BJ (cell line): ENCODE data around the gene ATP7B. TPM values are rescaled to one million over a fixed set of nuclear protein-coding genes. Genes with fewer than 3 reads are reported as not detected.

ENCODE experiments used
- CTCF ChIA-PET: fragments of 350-600 bp; formaldehyde crosslinking; extraction: SDS; loops from one replicate; lab custom pipeline; 2021; ENCODE audit warnings: antibody characterized with exemption, inconsistent platforms; lab: Yijun Ruan, JAX
- POLR2A ChIA-PET: fragments of 300-600 bp; sonication (Branson Sonifier 250); formaldehyde crosslinking; extraction: SDS; loops from one replicate; lab custom pipeline; 2021; ENCODE audit warnings: antibody characterized with exemption; lab: Charles Lee
- DNase-seq: peaks from one replicate; pipeline ENCODE4 v3.0.0-alpha.2; 2011; ENCODE audit warnings: low read depth
- H3K27me3 ChIP-seq: 2 replicates; pipeline ENCODE4 v1.6.0; 2011; ENCODE audit warnings: low read length; ENCODE audit not compliant: control insufficient read depth, insufficient read depth
- H3K36me3 ChIP-seq: 2 replicates; pipeline ENCODE4 v1.5.1; 2011; ENCODE audit warnings: low read length; ENCODE audit not compliant: control insufficient read depth, insufficient read depth
- H3K4me3 ChIP-seq: 2 replicates; pipeline ENCODE4 v1.5.1; 2011; ENCODE audit warnings: low read depth, mild to moderate bottlenecking, control low read depth, low read length
- CTCF ChIP-seq: IDR thresholded peaks from 2 replicates; pipeline ENCODE4 v1.5.1; 2011; ENCODE audit warnings: low read depth, mild to moderate bottlenecking, control low read depth, inconsistent platforms, low read length, moderate library complexity; ENCODE audit not compliant: insufficient read depth
- polyA plus RNA-seq: library from polyadenylated mRNA; depleted of rRNA; stranded (reverse); fragments of >200 nt; gene quantifications from 2 replicates; pipeline ENCODE4 v1.2.3, GENCODE V29; 2011

The ATP7B gene
- polyA plus RNA-seq, 1 experiment: 2.5 TPM

- DNase-seq: no peak
- no peak for TF ChIP-seq CTCF
- Histone ChIP-seq H3K27me3 (no peaks in the 10 kb centered on the region; the same call in 1 of the 2 replicates), H3K36me3 (no peaks in the 10 kb centered on the region; the same call in 1 of the 2 replicates), H3K4me3 (no peak overlapping the region)
- ChIA-PET CTCF (no interaction called here), POLR2A (no interaction called here)
Observed at GRCh38 chr13:51916962-51917361, 94.3 kb downstream of the ATP7B start.

GRCh38 chr13:51916051-51916818 lies 95.0 kb downstream of the ATP7B start:
- CTCF ChIA-PET: no interaction called here
- POLR2A ChIA-PET: no interaction called here
- no peak for TF ChIP-seq CTCF
- H3K4me3 ChIP-seq: no peak overlapping the region
- H3K27me3 ChIP-seq: no peaks in the 10 kb centered on the region; the same call in 1 of the 2 replicates
- H3K36me3 ChIP-seq: no peaks in the 10 kb centered on the region; the same call in 1 of the 2 replicates
- no peak for DNase-seq

GRCh38 chr13:51914137-51914493 lies 97.1 kb downstream of the ATP7B start:
- no peaks in the 10 kb centered on the region; the same call in 1 of the 2 replicates for H3K36me3 ChIP-seq
- H3K27me3 ChIP-seq: no peaks in the 10 kb centered on the region; the same call in 1 of the 2 replicates
- no peak for DNase-seq
- ChIA-PET CTCF (interaction anchor here (0.6 to 1.5 kb wide), 2 partner anchors 18 to 686 kb away, joined by 3 to 5 read pairs; no protein-coding TSS in a partner anchor), POLR2A (no interaction called here)
- no peak for TF ChIP-seq CTCF
- no peak overlapping the region for H3K4me3 ChIP-seq

- Histone ChIP-seq H3K36me3 (no peaks in the 10 kb centered on the region; the same call in 1 of the 2 replicates), H3K27me3 (no peaks in the 10 kb centered on the region; the same call in 1 of the 2 replicates), H3K4me3 (no peak overlapping the region)
- ChIA-PET POLR2A (no interaction called here), CTCF (interaction anchor here (0.6 to 1.5 kb wide), 4 partner anchors 9 to 686 kb away, joined by 3 to 5 read pairs (median 3); no protein-coding TSS in a partner anchor)
- TF ChIP-seq CTCF: no peak
- DNase-seq: no peak
Observed at GRCh38 chr13:51913421-51914136, 97.7 kb downstream of the ATP7B start.
